Fibroblast of lung (primary cell): ENCODE results near the gene CCR5. TPM values are rescaled to one million over a fixed set of nuclear protein-coding genes. Genes with fewer than 3 reads are reported as not detected.

ENCODE experiments used
- DNase-seq, 2 donors: peaks; one replicate each; pipeline versions ENCODE4 v3.0.0 to v3.0.0-alpha.2; 2010; ENCODE audit warnings: low read depth in 2 of 2
- H2AFZ ChIP-seq: 2 replicates; pipeline ENCODE4 v1.5.1; 2012; ENCODE audit warnings: low read length, control low read depth, inconsistent platforms
- H3K27ac ChIP-seq: 2 replicates; pipeline ENCODE4 v1.5.1; 2011; ENCODE audit warnings: low read length, control low read depth; ENCODE audit not compliant: insufficient read depth
- H3K27me3 ChIP-seq: 2 replicates; pipeline ENCODE4 v1.5.1; 2011; ENCODE audit warnings: mild to moderate bottlenecking, low read length; ENCODE audit not compliant: control insufficient read depth, insufficient read depth
- H3K36me3 ChIP-seq: 2 replicates; pipeline ENCODE4 v1.5.1; 2011; ENCODE audit warnings: low read length; ENCODE audit not compliant: control insufficient read depth, insufficient read depth
- H3K4me1 ChIP-seq: 2 replicates; pipeline ENCODE4 v1.5.1; 2011; ENCODE audit warnings: low read length; ENCODE audit not compliant: control insufficient read depth, insufficient read depth; ENCODE audit errors: extremely low read depth
- H3K4me2 ChIP-seq: 2 replicates; pipeline ENCODE4 v1.5.1; 2011; ENCODE audit warnings: low read length, control low read depth; ENCODE audit not compliant: insufficient read depth; ENCODE audit errors: extremely low read depth
- H3K4me3 ChIP-seq, 4 experiments: fragments of 200-600 bp in 1 of 4; sonication (generic) in 1 of 4; replicated peaks in 1 of 4; 2 replicates each; pipeline ENCODE4 v1.5.1; 2011 to 2016; ENCODE audit warnings: low read length in 4 of 4, low read depth in 3 of 4, mild to moderate bottlenecking in 3 of 4, control low read depth in 2 of 4, inconsistent platforms in 1 of 4, mixed read lengths in 1 of 4; ENCODE audit not compliant: insufficient read depth in 1 of 4; ENCODE audit errors: control extremely low read depth in 1 of 4
- H3K79me2 ChIP-seq: 2 replicates; pipeline ENCODE4 v1.5.1; 2012; ENCODE audit warnings: mild to moderate bottlenecking, low read length, inconsistent platforms; ENCODE audit not compliant: control insufficient read depth, insufficient read depth
- H3K9ac ChIP-seq: 2 replicates; pipeline ENCODE4 v1.5.1; 2011; ENCODE audit warnings: mild to moderate bottlenecking, low read length, control low read depth; ENCODE audit not compliant: insufficient read depth
- H3K9me3 ChIP-seq: 2 replicates; pipeline ENCODE4 v1.5.1; 2012; ENCODE audit warnings: low read depth, low read length; ENCODE audit not compliant: control insufficient read depth, insufficient read depth
- H4K20me1 ChIP-seq: 2 replicates; pipeline ENCODE4 v1.5.1; 2011; ENCODE audit warnings: low read length; ENCODE audit not compliant: control insufficient read depth, insufficient read depth; ENCODE audit errors: extremely low read depth
- EZH2 ChIP-seq: IDR thresholded peaks from 2 replicates; pipeline ENCODE4 v1.5.1; 2012; ENCODE audit warnings: low read length, control low read depth, mild to moderate bottlenecking; ENCODE audit errors: missing control alignments
- polyA plus RNA-seq, 2 donors: library from polyadenylated mRNA; depleted of rRNA in 1 of 2; stranded (reverse) in 1 of 2; unstranded in 1 of 2; fragments of >200 nt; gene quantifications; 2 replicates each; pipeline ENCODE4 v1.2.1, GENCODE V29; 2011 to 2012; ENCODE audit warnings: missing spikeins in 1 of 2
- total RNA-seq: library from RNA; depleted of rRNA; stranded (reverse); fragments of >200 nt; gene quantifications from 2 replicates; pipeline ENCODE4 v1.2.1, GENCODE V29; 2014
- TF ChIP-seq, protein P1 (sequence below), 2 donors: IDR thresholded peaks in 1 of 2; conservative IDR thresholded peaks in 1 of 2; 1 replicate in 1 of 2; 2 replicates in 1 of 2; pipeline ENCODE4 v1.5.1; 2011 to 2012; ENCODE audit warnings: low read length in 2 of 2, control low read depth in 1 of 2, inconsistent platforms in 1 of 2, low read depth in 1 of 2, mild to moderate bottlenecking in 1 of 2

Gene CCR5
- total and polyA plus RNA-seq, 2 donors (not counting 1 experiment from before 2014, with no cell fraction given): under 0.01 to 0.15 TPM

DNA sequence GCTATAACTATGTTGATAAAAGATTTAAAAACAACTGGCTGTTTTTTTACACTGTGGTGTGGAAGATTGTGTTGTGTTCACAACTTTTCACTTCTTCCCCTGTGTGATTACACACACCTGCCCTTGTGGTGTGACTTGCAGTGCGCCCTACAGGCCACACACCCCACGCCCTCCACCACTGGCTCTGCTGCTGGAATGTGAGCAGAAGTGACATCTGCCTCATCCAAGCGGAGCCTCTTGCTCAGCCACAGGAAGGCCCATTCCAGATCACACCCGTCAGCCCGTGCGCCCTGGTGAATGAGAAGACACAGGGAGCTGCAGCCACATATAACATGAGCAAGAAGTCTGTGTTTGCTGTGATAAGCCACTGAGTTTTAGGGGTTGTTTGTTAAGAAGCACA, 9.8 kb upstream of the CCR5 start:
- H3K36me3 ChIP-seq: no peaks in the 10 kb centered on the region
- TF ChIP-seq EZH2: no peak
- TF ChIP-seq, protein P1, sequence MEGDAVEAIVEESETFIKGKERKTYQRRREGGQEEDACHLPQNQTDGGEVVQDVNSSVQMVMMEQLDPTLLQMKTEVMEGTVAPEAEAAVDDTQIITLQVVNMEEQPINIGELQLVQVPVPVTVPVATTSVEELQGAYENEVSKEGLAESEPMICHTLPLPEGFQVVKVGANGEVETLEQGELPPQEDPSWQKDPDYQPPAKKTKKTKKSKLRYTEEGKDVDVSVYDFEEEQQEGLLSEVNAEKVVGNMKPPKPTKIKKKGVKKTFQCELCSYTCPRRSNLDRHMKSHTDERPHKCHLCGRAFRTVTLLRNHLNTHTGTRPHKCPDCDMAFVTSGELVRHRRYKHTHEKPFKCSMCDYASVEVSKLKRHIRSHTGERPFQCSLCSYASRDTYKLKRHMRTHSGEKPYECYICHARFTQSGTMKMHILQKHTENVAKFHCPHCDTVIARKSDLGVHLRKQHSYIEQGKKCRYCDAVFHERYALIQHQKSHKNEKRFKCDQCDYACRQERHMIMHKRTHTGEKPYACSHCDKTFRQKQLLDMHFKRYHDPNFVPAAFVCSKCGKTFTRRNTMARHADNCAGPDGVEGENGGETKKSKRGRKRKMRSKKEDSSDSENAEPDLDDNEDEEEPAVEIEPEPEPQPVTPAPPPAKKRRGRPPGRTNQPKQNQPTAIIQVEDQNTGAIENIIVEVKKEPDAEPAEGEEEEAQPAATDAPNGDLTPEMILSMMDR (conservative IDR thresholded peaks at IDR 0.05 in 1 of 2, IDR thresholded peaks at IDR 0.05 in 1 of 2; ENCODE audit: low read depth in 1 of 2, low read length in 2 of 2): no peak
- H3K9ac ChIP-seq: no peak overlapping the region
- no peak for DNase-seq
- no peak overlapping the region for H3K4me3 ChIP-seq
- H3K4me1 ChIP-seq: no peaks in the 10 kb centered on the region
- no peaks in the 10 kb centered on the region for H3K9me3 ChIP-seq
- no peak overlapping the region for H3K4me2 ChIP-seq
- H4K20me1 ChIP-seq: no peaks in the 10 kb centered on the region
- no peak overlapping the region for H3K27ac ChIP-seq
- no peak overlapping the region for H2AFZ ChIP-seq
- H3K27me3 ChIP-seq: peaks cover 5% of the 10 kb centered on the region
- no peaks in the 10 kb centered on the region for H3K79me2 ChIP-seq

DNA sequence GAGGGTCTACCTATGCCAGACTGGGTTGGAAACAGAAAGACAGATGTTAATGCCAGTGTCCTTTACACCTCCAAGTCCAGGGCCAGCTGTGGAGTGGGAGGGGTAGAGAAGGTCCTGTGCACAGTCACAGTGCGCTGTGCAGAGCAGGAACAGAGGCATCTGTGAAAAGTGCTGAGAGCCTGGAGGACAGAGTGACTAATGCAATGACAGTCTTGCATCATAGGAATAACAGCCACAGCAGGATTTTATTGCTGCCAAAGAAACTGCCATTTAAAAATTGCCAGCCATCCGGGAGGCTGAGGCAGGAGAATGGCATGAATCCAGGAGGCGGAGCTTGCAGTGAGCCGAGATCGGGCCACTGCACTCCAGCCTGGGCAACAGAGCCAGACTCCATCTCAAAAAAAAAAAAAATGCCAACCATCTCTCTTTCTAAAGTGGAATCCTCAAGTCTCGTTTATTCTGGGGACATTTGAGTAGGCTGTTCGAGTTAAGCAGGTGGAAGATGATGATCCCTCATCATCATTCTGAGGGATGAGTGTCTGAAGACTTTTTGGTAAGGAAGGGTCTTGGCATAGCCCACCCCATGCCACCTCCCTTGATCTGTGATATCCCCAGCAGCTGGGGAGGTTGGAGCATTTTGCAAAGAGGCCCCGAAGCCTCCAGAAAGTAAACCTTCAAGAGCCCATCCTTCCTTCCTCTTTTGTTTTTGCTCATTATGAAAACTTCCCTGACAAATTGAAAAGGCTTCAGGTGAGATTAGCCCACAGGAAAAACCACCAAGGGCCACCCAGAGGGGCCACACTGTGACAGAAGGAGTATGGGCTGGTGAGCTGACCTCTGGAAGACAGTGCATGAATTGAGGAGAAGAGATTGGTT, 9.1 kb upstream of the CCR5 start:
- Histone ChIP-seq H3K4me2 (no peak overlapping the region), H3K79me2 (no peaks in the 10 kb centered on the region), H3K36me3 (no peaks in the 10 kb centered on the region), H3K4me3 (no peak overlapping the region), H3K27me3 (peaks cover 6% of the 10 kb centered on the region), H3K9me3 (no peaks in the 10 kb centered on the region), H4K20me1 (no peaks in the 10 kb centered on the region), H3K9ac (no peak overlapping the region), H2AFZ (no peak overlapping the region), H3K27ac (no peak overlapping the region), H3K4me1 (no peaks in the 10 kb centered on the region)
- TF ChIP-seq, protein P1 (conservative IDR thresholded peaks at IDR 0.05 in 1 of 2, IDR thresholded peaks at IDR 0.05 in 1 of 2; ENCODE audit: low read depth in 1 of 2, low read length in 2 of 2): no peak
- TF ChIP-seq EZH2: no peak
- DNase-seq: no peak

DNA sequence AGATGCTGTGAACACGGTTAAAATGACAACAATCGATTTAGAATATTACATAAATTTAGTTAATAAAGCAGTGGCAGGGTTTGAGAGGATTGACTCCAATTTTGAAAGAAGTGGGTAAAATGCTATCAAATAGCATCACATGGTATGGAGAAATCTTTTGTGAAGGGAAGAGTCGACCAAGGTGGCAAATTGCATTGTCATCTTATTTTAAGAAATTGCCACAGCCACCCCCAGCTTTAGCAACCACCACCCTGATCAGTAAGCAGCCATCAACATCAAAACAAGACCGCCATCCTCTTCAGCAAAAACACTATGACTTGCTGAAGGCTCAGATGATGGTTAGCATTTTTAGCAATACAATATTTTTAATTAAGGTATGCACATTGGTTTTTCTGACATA, 5.7 kb upstream of the CCR5 start:
- no peak for DNase-seq
- Histone ChIP-seq H3K9ac (no peak overlapping the region), H3K4me1 (no peaks in the 10 kb centered on the region), H3K9me3 (no peaks in the 10 kb centered on the region), H3K4me2 (no peak overlapping the region), H2AFZ (no peak overlapping the region), H3K27ac (no peak overlapping the region), H4K20me1 (no peaks in the 10 kb centered on the region), H3K36me3 (no peaks in the 10 kb centered on the region), H3K27me3 (peaks cover 4% of the 10 kb centered on the region), H3K79me2 (no peaks in the 10 kb centered on the region), H3K4me3 (no peak overlapping the region)
- TF ChIP-seq EZH2: no peak
- TF ChIP-seq, protein P1 (conservative IDR thresholded peaks at IDR 0.05 in 1 of 2, IDR thresholded peaks at IDR 0.05 in 1 of 2; ENCODE audit: low read depth in 1 of 2, low read length in 2 of 2): no peak
